K562 (cell line): ENCODE results near the gene IGF2BP1. TPM values are rescaled to one million over a fixed set of nuclear protein-coding genes. Genes with fewer than 3 reads are reported as not detected.

Experiments
- AFF1 ChIP-seq, 2 experiments: fragments of 450-650 bp; IDR thresholded peaks; 2 replicates each; pipeline ENCODE4 v1.6.1; 2018; ENCODE audit warnings: mild to moderate bottlenecking in 2 of 2, low read depth in 1 of 2; ENCODE audit not compliant: partially characterized antibody in 2 of 2
- ATF7 ChIP-seq: fragments of 450-650 bp; IDR thresholded peaks from 2 replicates; pipeline ENCODE4 v1.7.1; 2014; ENCODE audit warnings: mild to moderate bottlenecking, moderate library complexity
- BCL6 ChIP-seq: fragments of 250-450 bp; sonication (Bioruptor Pico); IDR thresholded peaks from 2 replicates; pipeline ENCODE4 v1.4.0; 2020
- BCLAF1 ChIP-seq, 2 experiments: fragments of 450-650 bp in 1 of 2; IDR thresholded peaks; 2 replicates each; pipeline ENCODE4 v1.6.1; 2011 to 2017; ENCODE audit warnings: low read depth in 2 of 2, antibody characterized with exemption in 1 of 2, borderline replicate concordance in 1 of 2, low read length in 1 of 2, mild to moderate bottlenecking in 1 of 2, mixed read lengths in 1 of 2; ENCODE audit not compliant: control insufficient read depth in 1 of 2
- ELF2 ChIP-seq: fragments of 250-450 bp; sonication (Bioruptor Pico); IDR thresholded peaks from 2 replicates; pipeline ENCODE4 v1.5.0; 2021; ENCODE audit warnings: mild to moderate bottlenecking
- FOXK1 ChIP-seq: sonication (generic); formaldehyde crosslinking; IDR thresholded peaks from 2 replicates; pipeline ENCODE4 v1.8.0; 2022; ENCODE audit warnings: missing genetic modification reagents, mild to moderate bottlenecking, borderline replicate concordance
- GATAD2B ChIP-seq: fragments of 450-650 bp; IDR thresholded peaks from 2 replicates; pipeline ENCODE4 v1.6.1; 2017; ENCODE audit warnings: mild to moderate bottlenecking, borderline replicate concordance
- HDAC1 ChIP-seq, 2 experiments: fragments of 450-650 bp; IDR thresholded peaks; 2 replicates each; pipeline ENCODE4 v1.6.1; 2016 to 2017; ENCODE audit warnings: inconsistent platforms in 1 of 2, mild to moderate bottlenecking in 1 of 2, moderate library complexity in 1 of 2
- HDAC6 ChIP-seq: IDR thresholded peaks from 2 replicates; pipeline ENCODE4 v1.6.1; 2012; ENCODE audit warnings: low read depth, mild to moderate bottlenecking, control low read depth, inconsistent platforms, low read length, moderate library complexity
- PHB ChIP-seq: fragments of 250-450 bp; sonication (Bioruptor Pico); IDR thresholded peaks from 2 replicates; pipeline ENCODE4 v1.5.0; 2021
- PHF20 ChIP-seq: fragments of 450-650 bp; IDR thresholded peaks from 2 replicates; pipeline ENCODE4 v1.6.1; 2018; ENCODE audit not compliant: partially characterized antibody
- PYGO2 ChIP-seq: fragments of 450-650 bp; IDR thresholded peaks from 2 replicates; pipeline ENCODE4 v1.6.1; 2016; ENCODE audit warnings: mild to moderate bottlenecking, missing genetic modification characterization, moderate library complexity, missing compliant biosample characterization
- RBBP5 ChIP-seq: fragments of 200-600 bp; sonication (generic); IDR thresholded peaks from 2 replicates; pipeline ENCODE4 v1.6.1; 2012; ENCODE audit warnings: borderline replicate concordance, mild to moderate bottlenecking, low read length, control low read depth, inconsistent platforms; ENCODE audit not compliant: insufficient read depth, poor library complexity, severe bottlenecking
- RHOXF2B ChIP-seq: fragments of 250-450 bp; sonication (Bioruptor Pico); conservative IDR thresholded peaks from 2 replicates; pipeline ENCODE4 v1.5.1; 2021
- SAFB2 ChIP-seq: fragments of 200-400 bp; formaldehyde crosslinking; IDR thresholded peaks from 2 replicates; pipeline ENCODE4 v1.6.1; 2018; ENCODE audit warnings: borderline replicate concordance, low read length, low read depth, moderate library complexity; ENCODE audit not compliant: severe bottlenecking
- SMARCB1 ChIP-seq: IDR thresholded peaks from 2 replicates; pipeline ENCODE4 v1.6.1; 2011; ENCODE audit warnings: improper control_type of control experiment, low read depth; ENCODE audit not compliant: insufficient read length
- ZNF134 ChIP-seq: fragments of 250-450 bp; sonication (Bioruptor Pico); conservative IDR thresholded peaks from 2 replicates; pipeline ENCODE4 v1.4.0; 2020
- ZNF165 ChIP-seq: fragments of 250-450 bp; sonication (Bioruptor Pico); IDR thresholded peaks from 2 replicates; pipeline ENCODE4 v1.4.0; 2020; ENCODE audit warnings: borderline replicate concordance
- ZNF212 ChIP-seq: fragments of 450-650 bp; formaldehyde crosslinking; IDR thresholded peaks from 2 replicates; pipeline ENCODE4 v1.4.0; 2020; ENCODE audit warnings: mild to moderate bottlenecking
- polyA plus RNA-seq, 8 experiments: library from polyadenylated mRNA; depleted of rRNA in 4 of 8; stranded (reverse) in 5 of 8; unstranded in 3 of 8; fragments of >200 nt; fragmentation: Nextera tagmentation in 2 of 8; fragmentation: Illumina TruSeq in 1 of 8; extraction: Ambion mirVana in 2 of 8; extraction: Trizol in 1 of 8; gene quantifications; 2 replicates each; pipeline versions ENCODE4 v1.2.1 to v1.2.3, GENCODE V29; 2011 to 2014; ENCODE audit warnings: inconsistent platforms in 1 of 8, missing spikeins in 1 of 8
- total RNA-seq, 7 experiments: library from RNA; depleted of rRNA in 6 of 7; stranded (reverse); fragments of >200 nt in 6 of 7; fragmentation: Illumina TruSeq in 2 of 7; extraction: Trizol in 2 of 7; gene quantifications; 2 replicates each; pipeline versions ENCODE4 v1.2.1 to v1.2.3, GENCODE V29; 2011 to 2021; ENCODE audit warnings: low replicate concordance in 1 of 7

Gene IGF2BP1
- total and polyA plus RNA-seq, 9 of the 15 experiments (the other 6 are each of a cell fraction or from before 2014, with no cell fraction given): 13.0 to 318 (median 53.6) TPM

GRCh38 chr17:48998587-48999440 lies 1.6 kb downstream of the IGF2BP1 start (continued):
- no peak for TF ChIP-seq SMARCB1
- TF ChIP-seq SAFB2: no peak
- no peak for TF ChIP-seq ZNF165
- TF ChIP-seq PYGO2 (tag): no peak
- TF ChIP-seq BCL6 (CRISPR knock-in tag): no peak
- TF ChIP-seq ATF7: no peak
- no peak for TF ChIP-seq RHOXF2B (CRISPR knock-in tag)
- TF ChIP-seq BCLAF1 (IDR thresholded peaks at IDR 0.05; ENCODE audit: borderline replicate concordance in 1 of 2, control insufficient read depth in 1 of 2, low read depth in 2 of 2, low read length in 1 of 2): 0 out of 4 replicates have a peak, but pooled peaks of 1 of the 2 experiments have one; percentile 24
- no peak for TF ChIP-seq PHB (CRISPR knock-in tag)
- TF ChIP-seq GATAD2B: peak; percentile 42; the same call in 1 of the 2 replicates
- TF ChIP-seq HDAC6: no peak
- peak; percentile 4 for TF ChIP-seq RBBP5
- no peak for TF ChIP-seq ZNF212 (CRISPR knock-in tag)
- TF ChIP-seq AFF1 (IDR thresholded peaks at IDR 0.05; ENCODE audit: low read depth in 1 of 2, partially characterized antibody in 2 of 2): peak in 1 of 2 experiments; percentile 57
- TF ChIP-seq HDAC1 (IDR thresholded peaks at IDR 0.05): 0 out of 4 replicates have a peak, but pooled peaks of 1 of the 2 experiments have one; percentile 21
- no peak for TF ChIP-seq ZNF134 (CRISPR knock-in tag)
- no peak for TF ChIP-seq FOXK1 (CRISPR knock-in tag)
- no peak for TF ChIP-seq PHF20
- no peak for TF ChIP-seq ELF2
